NB4 (cell line): ENCODE results near the gene LBHD2.
"Not testable (repeated sequence)": the region's sequence is repeated elsewhere in the genome, so short reads cannot be mapped to it uniquely, and the experiment has no call there.

Source experiments
- DNase-seq: peaks from one replicate; pipeline ENCODE4 v3.0.0; 2010; ENCODE audit warnings: low read depth
- H3K4me3 ChIP-seq: one replicate; pipeline ENCODE4 v1.5.1; 2011; ENCODE audit warnings: mild to moderate bottlenecking, low read depth, low read length, moderate library complexity
- MYC ChIP-seq: IDR thresholded peaks from 2 replicates; pipeline ENCODE4 v1.6.1; 2011; ENCODE audit warnings: low read depth, low read length
- POLR2A ChIP-seq: IDR thresholded peaks from 2 replicates; pipeline ENCODE4 v1.6.1; 2011; ENCODE audit warnings: mild to moderate bottlenecking; ENCODE audit not compliant: insufficient read length; ENCODE audit errors: extremely low read depth
- TF ChIP-seq, protein P1 (sequence below): IDR thresholded peaks from one replicate; pipeline ENCODE4 v1.5.1; 2012; ENCODE audit warnings: low read depth, low read length
- TF ChIP-seq, protein P2 (sequence below): IDR thresholded peaks from 2 replicates; pipeline ENCODE4 v1.6.1; 2011; ENCODE audit warnings: low read depth, low read length

Gene LBHD2

DNA sequence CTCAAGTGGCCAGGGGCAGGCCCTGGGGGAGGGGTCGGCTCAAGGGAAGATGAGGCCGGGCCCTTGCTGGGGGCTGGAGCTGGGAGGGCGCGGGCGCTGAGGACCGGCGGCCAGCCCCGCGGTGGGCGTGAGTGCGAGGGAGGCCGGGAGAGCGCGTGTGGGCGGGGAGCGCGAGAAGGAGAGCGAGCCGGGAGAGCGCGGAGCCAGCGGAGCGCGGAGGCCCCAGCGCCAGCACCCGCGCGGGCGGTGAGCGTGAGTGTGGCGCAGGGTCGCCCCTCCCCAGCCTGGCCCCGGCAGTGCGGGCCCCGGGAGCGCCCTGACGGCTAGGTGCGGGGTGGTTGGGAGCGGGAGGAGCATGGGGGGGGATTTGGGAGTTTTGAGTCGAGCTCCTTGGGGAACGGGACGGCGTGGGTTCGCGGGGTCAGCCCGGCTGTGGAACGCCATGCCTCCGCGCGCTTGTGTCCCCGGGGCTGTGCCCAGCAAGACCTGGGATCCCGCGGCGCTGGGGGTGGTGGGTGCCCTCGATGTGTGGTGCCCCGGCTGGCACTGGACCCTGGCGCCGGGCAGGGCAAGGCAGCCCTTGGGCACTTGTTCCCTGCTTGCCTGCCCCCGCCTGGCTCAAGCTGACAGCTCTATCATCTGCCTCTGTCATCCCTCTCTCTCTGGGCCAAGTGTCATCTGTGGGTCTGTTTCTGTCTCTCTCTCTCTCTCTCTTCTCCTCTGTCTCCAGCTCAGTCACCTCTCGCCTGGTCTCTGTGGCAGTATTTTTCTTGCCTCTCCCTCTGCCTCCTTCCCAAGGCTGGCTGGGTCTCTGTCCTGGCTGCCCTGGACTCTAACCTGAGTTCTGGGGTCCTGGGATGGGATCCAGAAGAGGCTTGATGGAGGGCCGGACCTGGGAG is at the start of gene LBHD2:
Gene LBHD2 (plus strand): TSS at position 190 of the 899 bp plus-strand sequence. CDS start 1,803 bp downstream, outside the sequence.
- no peak for TF ChIP-seq POLR2A
- TF ChIP-seq MYC: no peak
- TF ChIP-seq, protein P1, sequence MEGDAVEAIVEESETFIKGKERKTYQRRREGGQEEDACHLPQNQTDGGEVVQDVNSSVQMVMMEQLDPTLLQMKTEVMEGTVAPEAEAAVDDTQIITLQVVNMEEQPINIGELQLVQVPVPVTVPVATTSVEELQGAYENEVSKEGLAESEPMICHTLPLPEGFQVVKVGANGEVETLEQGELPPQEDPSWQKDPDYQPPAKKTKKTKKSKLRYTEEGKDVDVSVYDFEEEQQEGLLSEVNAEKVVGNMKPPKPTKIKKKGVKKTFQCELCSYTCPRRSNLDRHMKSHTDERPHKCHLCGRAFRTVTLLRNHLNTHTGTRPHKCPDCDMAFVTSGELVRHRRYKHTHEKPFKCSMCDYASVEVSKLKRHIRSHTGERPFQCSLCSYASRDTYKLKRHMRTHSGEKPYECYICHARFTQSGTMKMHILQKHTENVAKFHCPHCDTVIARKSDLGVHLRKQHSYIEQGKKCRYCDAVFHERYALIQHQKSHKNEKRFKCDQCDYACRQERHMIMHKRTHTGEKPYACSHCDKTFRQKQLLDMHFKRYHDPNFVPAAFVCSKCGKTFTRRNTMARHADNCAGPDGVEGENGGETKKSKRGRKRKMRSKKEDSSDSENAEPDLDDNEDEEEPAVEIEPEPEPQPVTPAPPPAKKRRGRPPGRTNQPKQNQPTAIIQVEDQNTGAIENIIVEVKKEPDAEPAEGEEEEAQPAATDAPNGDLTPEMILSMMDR: no peak
- TF ChIP-seq, protein P2, sequence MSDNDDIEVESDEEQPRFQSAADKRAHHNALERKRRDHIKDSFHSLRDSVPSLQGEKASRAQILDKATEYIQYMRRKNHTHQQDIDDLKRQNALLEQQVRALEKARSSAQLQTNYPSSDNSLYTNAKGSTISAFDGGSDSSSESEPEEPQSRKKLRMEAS: no peak
- no peak for DNase-seq
- H3K4me3 ChIP-seq: no peak within 1 kb of the TSS

DNA sequence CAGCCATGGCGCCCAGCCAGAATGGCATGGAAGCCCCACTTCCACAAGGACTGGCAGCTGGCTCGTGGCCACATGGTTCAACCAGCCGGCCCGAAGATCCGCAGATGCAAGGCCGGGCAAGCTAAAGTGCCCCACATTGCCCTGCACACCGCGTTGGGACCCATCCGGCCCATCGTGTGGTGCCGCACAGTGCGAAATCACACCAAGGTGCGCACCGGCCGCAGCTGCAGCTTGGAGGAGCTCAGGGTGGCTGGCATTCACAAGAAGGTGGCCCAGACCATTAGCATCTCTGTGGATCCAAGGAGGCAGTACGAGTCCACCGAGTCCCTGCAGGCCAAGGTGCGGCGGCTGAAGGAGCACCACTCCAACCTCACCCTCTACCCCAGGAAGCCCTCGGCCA is 42.5 kb upstream of the LBHD2 start:
- DNase-seq: no peak
- no peak overlapping the region for H3K4me3 ChIP-seq
- no peak for TF ChIP-seq POLR2A
- TF ChIP-seq, protein P2: no peak
- TF ChIP-seq MYC: no peak
- TF ChIP-seq, protein P1: no peak

DNA sequence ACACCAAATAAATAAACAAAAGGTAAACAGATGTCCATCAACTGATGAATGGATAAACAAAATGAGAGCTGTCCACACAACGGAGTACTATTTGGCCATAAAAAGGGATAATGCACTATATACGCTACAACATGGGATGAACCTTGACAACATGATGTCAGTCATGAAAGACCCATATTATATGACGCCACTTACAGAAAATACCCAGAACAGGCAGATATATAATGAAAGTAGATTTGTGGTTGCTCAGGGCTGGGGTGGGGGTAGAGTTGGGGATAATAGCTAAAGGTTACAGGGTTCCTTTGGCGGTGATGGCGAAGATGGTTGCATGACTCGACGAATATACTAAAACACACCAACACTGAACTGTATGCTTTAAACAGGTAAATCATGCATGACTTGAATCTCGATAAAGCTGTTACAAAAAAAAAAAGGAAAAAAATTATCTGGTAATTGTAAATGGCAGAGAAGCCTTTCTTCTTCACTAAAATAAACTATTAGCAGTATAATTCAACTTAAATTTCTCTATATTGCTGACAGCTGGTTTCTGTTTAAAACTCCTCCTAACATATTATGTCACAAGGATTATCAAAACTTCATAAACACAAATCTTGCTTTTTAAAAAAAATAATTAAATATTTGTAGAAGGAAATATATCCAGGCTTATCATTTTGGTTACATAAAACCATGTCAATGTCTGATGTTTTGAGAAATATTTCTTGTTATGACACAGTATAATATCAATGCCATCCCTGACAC is 40.6 kb upstream of the LBHD2 start:
- TF ChIP-seq POLR2A (no peak), MYC (no peak)
- TF ChIP-seq, protein P1: no peak
- TF ChIP-seq, protein P2: no peak
- no peak overlapping the region for H3K4me3 ChIP-seq
- DNase-seq: no peak

DNA sequence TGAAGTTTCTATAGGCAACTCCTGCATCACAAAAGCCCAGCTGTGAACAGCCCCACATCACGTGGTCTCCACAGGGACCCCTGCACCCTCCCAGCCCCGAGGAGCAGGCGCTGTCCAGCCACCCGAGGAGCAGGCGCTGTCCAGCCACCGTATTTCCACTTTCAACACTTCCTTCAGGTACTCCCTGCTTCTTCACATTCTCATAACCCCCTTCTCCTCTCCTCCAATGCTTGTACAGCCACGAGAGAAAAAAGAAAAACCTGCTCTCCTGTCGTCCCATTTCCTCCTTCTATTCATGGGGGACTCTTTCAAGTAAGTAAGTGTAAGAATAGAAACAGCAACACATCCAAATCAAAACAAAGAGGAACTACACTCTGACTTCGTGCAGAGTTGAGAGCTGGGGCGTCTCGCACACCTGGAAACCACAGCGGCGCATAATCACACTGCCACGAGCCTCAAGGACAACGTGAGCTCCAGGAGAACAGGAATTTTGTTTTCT is 38.6 kb upstream of the LBHD2 start:
- DNase-seq: peak; percentile 20
- H3K4me3 ChIP-seq: no peak overlapping the region
- TF ChIP-seq, protein P2: peak; percentile 74
- TF ChIP-seq, protein P1: no peak

DNA sequence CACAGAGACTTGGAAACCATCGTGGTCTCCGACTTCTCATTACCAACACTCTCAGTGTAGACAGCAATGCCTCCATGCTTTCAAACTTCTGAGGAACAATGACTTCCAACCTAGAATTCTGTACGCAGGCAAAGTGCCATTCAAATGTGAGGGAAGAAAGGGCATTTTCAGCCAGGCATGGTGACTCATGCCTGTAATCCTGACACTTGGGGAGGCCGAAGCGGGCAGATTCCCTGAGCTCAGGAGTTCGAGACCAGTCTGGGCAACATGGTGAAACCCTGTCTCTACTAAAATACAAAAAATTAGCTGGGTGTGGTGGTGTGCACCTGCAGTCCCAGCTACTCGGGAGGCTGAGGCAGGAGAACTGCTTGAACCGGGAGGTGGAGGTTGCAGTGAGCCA is 36.6 kb upstream of the LBHD2 start:
- not testable (repeated sequence) for DNase-seq, H3K4me3 ChIP-seq

DNA sequence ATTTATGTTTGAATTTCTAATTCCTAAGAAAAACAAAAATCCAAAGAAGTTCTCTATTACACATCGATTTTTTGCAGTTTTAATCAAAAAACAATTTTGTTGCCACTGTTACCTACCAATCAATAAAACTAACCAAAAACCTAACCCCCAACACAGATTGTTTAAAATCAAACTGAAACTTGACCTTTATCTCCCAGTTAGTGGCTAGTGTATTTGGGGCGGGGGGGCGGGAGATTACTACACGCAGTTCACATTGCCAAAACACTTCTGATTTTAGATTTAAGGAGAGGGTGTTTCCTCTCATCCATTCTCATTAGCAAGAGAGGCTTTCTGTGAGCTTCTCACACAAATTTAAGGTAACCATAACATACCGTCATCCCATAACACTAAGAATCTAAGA is 33.1 kb upstream of the LBHD2 start:
- TF ChIP-seq POLR2A (no peak), MYC (no peak)
- TF ChIP-seq, protein P2: no peak
- TF ChIP-seq, protein P1: no peak
- no peak for DNase-seq

More for the DNA sequence above, 33.1 kb upstream of the LBHD2 start:
- no peak overlapping the region for H3K4me3 ChIP-seq
